Measurements from ENCODE around the gene NAGPA. TPM values are rescaled to one million over a fixed set of nuclear protein-coding genes. Genes with fewer than 3 reads are reported as not detected.

NAGPA gene
- total RNA-seq, 4 donors from 2014 or later: 37.5 to 104 (median 43.8) TPM

GRCh38 chr16:5027575-5028235 is 6.0 kb downstream of the NAGPA start:
- Histone ChIP-seq H3K4me1 (peaks cover 0 to 10% (median 3%) of the 10 kb centered on the region in 4 donors), H3K9me3 (no peaks in the 10 kb centered on the region), H3K36me3 (peaks cover 0 to 58% (median 0%) of the 10 kb centered on the region in 3 donors), H3K27ac (no peak overlapping the region), H3K4me3 (no peak overlapping the region), H3K27me3 (no peaks in the 10 kb centered on the region)
- TF ChIP-seq EP300 (IDR thresholded peaks at IDR 0.05) (no peak), CTCF (IDR thresholded peaks at IDR 0.05) (no peak), POLR2A (IDR thresholded peaks at IDR 0.05) (no peak)
- DNase-seq (ENCODE audit: low spot score in 2 of 2): no peak
- 92 to 95% methylated on average over 29 to 32 of the region's 32 CpGs for WGBS, 2 donors

- Histone ChIP-seq H3K4me3 (no peak overlapping the region), H3K9me3 (no peaks in the 10 kb centered on the region), H3K4me1 (peaks cover 0 to 6% (median 0%) of the 10 kb centered on the region in 4 donors), H3K36me3 (peaks cover 0 to 58% (median 0%) of the 10 kb centered on the region in 3 donors), H3K27ac (no peak overlapping the region), H3K27me3 (no peaks in the 10 kb centered on the region)
- 91 to 95% methylated on average over 5 to 6 of the region's 7 CpGs for WGBS, 2 donors
- no peak for TF ChIP-seq CTCF (IDR thresholded peaks at IDR 0.05)
- no peak for TF ChIP-seq EP300 (IDR thresholded peaks at IDR 0.05)
- TF ChIP-seq POLR2A (IDR thresholded peaks at IDR 0.05): no peak
- DNase-seq (ENCODE audit: low spot score in 2 of 2): no peak
Observed at GRCh38 chr16:5027086-5027485, 6.6 kb downstream of the NAGPA start.

GRCh38 chr16:5026664-5027063 is 7.1 kb downstream of the NAGPA start:
- WGBS, 2 donors: 89 to 91% methylated on average over 7 to 8 of the region's 8 CpGs
- H3K4me3 ChIP-seq: no peak overlapping the region

GRCh38 chr16:5025171-5025632 is 8.5 kb downstream of the NAGPA start:
- Histone ChIP-seq H3K4me3 (no peak overlapping the region), H3K36me3 (peaks cover 0 to 42% (median 0%) of the 10 kb centered on the region in 3 donors), H3K27me3 (no peaks in the 10 kb centered on the region), H3K9me3 (no peaks in the 10 kb centered on the region), H3K27ac (peak overlapping the region in 2 of 4 donors; percentile 7 to 89), H3K4me1 (peaks cover 0 to 15% (median 2%) of the 10 kb centered on the region in 4 donors)
- WGBS, 2 donors: 29 to 36% methylated on average over 12 to 14 of the region's 17 CpGs
- TF ChIP-seq CTCF (IDR thresholded peaks at IDR 0.05) (peak; percentile 23 to 47 (median 32)), EP300 (IDR thresholded peaks at IDR 0.05) (peak in 1 of 2 donors; percentile 25), POLR2A (IDR thresholded peaks at IDR 0.05) (no peak)
- DNase-seq (ENCODE audit: low spot score in 2 of 2): peak in 1 of 2 donors; percentile 18

More at GRCh38 chr16:5026664-5027063, 7.1 kb downstream of the NAGPA start:
- no peaks in the 10 kb centered on the region for H3K9me3 ChIP-seq
- no peak overlapping the region for H3K27ac ChIP-seq
- DNase-seq (ENCODE audit: low spot score in 2 of 2): no peak
- no peak for TF ChIP-seq EP300 (IDR thresholded peaks at IDR 0.05)
- TF ChIP-seq POLR2A (IDR thresholded peaks at IDR 0.05): no peak
- TF ChIP-seq CTCF (IDR thresholded peaks at IDR 0.05): no peak
- H3K36me3 ChIP-seq: peaks cover 0 to 57% (median 0%) of the 10 kb centered on the region in 3 donors
- H3K4me1 ChIP-seq: peaks cover 0 to 6% (median 0%) of the 10 kb centered on the region in 4 donors
- H3K27me3 ChIP-seq: no peaks in the 10 kb centered on the region

- Histone ChIP-seq H3K4me1 (peaks cover 0 to 20% (median 3%) of the 10 kb centered on the region in 4 donors), H3K36me3 (peaks cover 0 to 37% (median 0%) of the 10 kb centered on the region in 3 donors), H3K9me3 (no peaks in the 10 kb centered on the region), H3K27ac (peak overlapping the region in 2 of 4 donors; percentile 7 to 89), H3K4me3 (no peak overlapping the region), H3K27me3 (no peaks in the 10 kb centered on the region)
- TF ChIP-seq POLR2A (IDR thresholded peaks at IDR 0.05): no peak
- no peak for TF ChIP-seq EP300 (IDR thresholded peaks at IDR 0.05)
- peak in 1 of 5 experiments; percentile 4 for TF ChIP-seq CTCF (IDR thresholded peaks at IDR 0.05)
- WGBS, 2 donors: 60 to 61% methylated on average over 4 of the region's 4 CpGs
- no peak for DNase-seq (ENCODE audit: low spot score in 2 of 2)
Observed at GRCh38 chr16:5024632-5025031, 9.1 kb downstream of the NAGPA start.
